SK-N-SH (cell line): ENCODE data around the gene TNPO1. TPM values are rescaled to one million over a fixed set of nuclear protein-coding genes. Genes with fewer than 3 reads are reported as not detected.

ENCODE experiments used
- CTCF ChIA-PET: fragments of 300-600, 350-600 bp; formaldehyde crosslinking; extraction: SDS; loops from one replicate; lab custom pipeline; 2021; lab: Yijun Ruan, JAX
- POLR2A ChIA-PET: fragments of 350-600 bp; sonication (Branson Sonifier 250); formaldehyde crosslinking; extraction: SDS; loops from one replicate; lab custom pipeline; 2020; ENCODE audit warnings: antibody characterized with exemption, inconsistent platforms; lab: Yijun Ruan, JAX
- DNase-seq: peaks from one replicate; pipeline ENCODE4 v3.0.0; 2012
- H2AFZ ChIP-seq: fragments of 200-600 bp; sonication (generic); 2 replicates; pipeline ENCODE4 v1.8.1; 2016; ENCODE audit warnings: antibody characterized with exemption, mild to moderate bottlenecking, low read depth
- H3F3A ChIP-seq: fragments of 200-600 bp; sonication (generic); replicated peaks from 2 replicates; pipeline ENCODE3; 2016; ENCODE audit warnings: antibody characterized with exemption, mild to moderate bottlenecking; ENCODE audit not compliant: insufficient read depth
- H3K27ac ChIP-seq, 2 experiments: fragments of 200-500 bp in 1 of 2; fragments of 200-600 bp in 1 of 2; sonication (Bioruptor generic) in 1 of 2; sonication (generic), shearing (Covaris generic) in 1 of 2; 2 replicates each; pipeline versions ENCODE4 v1.5.1 to v1.6.1; 2014 to 2016; ENCODE audit warnings: low read depth in 2 of 2, inconsistent platforms in 1 of 2, low read length in 1 of 2, mild to moderate bottlenecking in 1 of 2, mixed read lengths in 1 of 2
- H3K27me3 ChIP-seq: fragments of 200-600 bp; sonication (generic), shearing (Covaris generic); 2 replicates; pipeline ENCODE4 v1.6.1; 2016; ENCODE audit warnings: mixed run types; ENCODE audit not compliant: insufficient read depth
- H3K36me3 ChIP-seq, 2 experiments: fragments of 200-500 bp in 1 of 2; fragments of 200-600 bp in 1 of 2; sonication (Bioruptor generic) in 1 of 2; sonication (generic) in 1 of 2; replicated peaks in 1 of 2; 2 replicates each; pipeline versions ENCODE3 to v1.5.1; 2014 to 2016; ENCODE audit warnings: low read length in 1 of 2, mild to moderate bottlenecking in 1 of 2; ENCODE audit not compliant: insufficient read depth in 2 of 2, control insufficient read depth in 1 of 2
- H3K4me1 ChIP-seq, 2 experiments: fragments of 200-500 bp in 1 of 2; fragments of 200-600 bp in 1 of 2; sonication (Bioruptor generic) in 1 of 2; sonication (generic), shearing (Covaris generic) in 1 of 2; 2 replicates each; pipeline versions ENCODE4 v1.5.1 to v1.6.1; 2014 to 2016; ENCODE audit warnings: low read depth in 1 of 2, low read length in 1 of 2, mixed run types in 1 of 2; ENCODE audit not compliant: insufficient read depth in 2 of 2, control insufficient read depth in 1 of 2
- H3K4me2 ChIP-seq: fragments of 200-600 bp; sonication (generic), shearing (Covaris generic); 2 replicates; pipeline ENCODE4 v1.6.1; 2017; ENCODE audit warnings: mixed run types
- H3K4me3 ChIP-seq, 2 experiments: fragments of 200-500 bp in 1 of 2; fragments of 200-600 bp in 1 of 2; sonication (Bioruptor generic) in 1 of 2; sonication (generic), shearing (Covaris generic) in 1 of 2; 2 replicates each; pipeline versions ENCODE4 v1.5.1 to v1.8.1; 2014 to 2016; ENCODE audit warnings: low read depth in 2 of 2, inconsistent platforms in 1 of 2, low read length in 1 of 2, mild to moderate bottlenecking in 1 of 2, mixed read lengths in 1 of 2, moderate library complexity in 1 of 2
- H3K79me2 ChIP-seq: fragments of 200-600 bp; sonication (generic); 2 replicates; pipeline ENCODE4 v1.8.1; 2017; ENCODE audit warnings: mild to moderate bottlenecking; ENCODE audit not compliant: insufficient read depth
- H3K9ac ChIP-seq: fragments of 200-600 bp; sonication (generic); 2 replicates; pipeline ENCODE4 v1.6.1; 2017; ENCODE audit warnings: mixed run types
- H3K9me2 ChIP-seq: fragments of 200-600 bp; sonication (generic); 2 replicates; pipeline ENCODE4 v1.6.1; 2017; ENCODE audit warnings: mixed run types
- H3K9me3 ChIP-seq: fragments of 200-600 bp; sonication (generic); 2 replicates; pipeline ENCODE4 v1.6.1; 2017; ENCODE audit warnings: mixed run types, mild to moderate bottlenecking, moderate library complexity
- H4K20me1 ChIP-seq: fragments of 200-600 bp; sonication (generic); 2 replicates; pipeline ENCODE4 v1.6.1; 2017; ENCODE audit warnings: mild to moderate bottlenecking, mixed run types; ENCODE audit not compliant: insufficient read depth
- FOXM1 ChIP-seq: IDR thresholded peaks from 2 replicates; pipeline ENCODE4 v1.4.0; 2012; ENCODE audit warnings: low read depth, mild to moderate bottlenecking
- POLR2AphosphoS5 ChIP-seq: IDR thresholded peaks from 2 replicates; pipeline ENCODE4 v1.6.1; 2012; ENCODE audit warnings: low read depth, low read length
- RXRA ChIP-seq: IDR thresholded peaks from 2 replicates; pipeline ENCODE4 v1.4.0; 2012; ENCODE audit warnings: low read depth, mild to moderate bottlenecking, borderline replicate concordance
- TEAD4 ChIP-seq: IDR thresholded peaks from 2 replicates; pipeline ENCODE4 v1.4.0; 2012; ENCODE audit warnings: mild to moderate bottlenecking, borderline replicate concordance; ENCODE audit not compliant: insufficient read depth
- USF2 ChIP-seq: fragments of 150-350 bp; IDR thresholded peaks from 2 replicates; pipeline ENCODE4 v1.6.1; 2017; ENCODE audit warnings: antibody characterized with exemption, low read length, low read depth, borderline replicate concordance
- ZBTB33 ChIP-seq: IDR thresholded peaks from 2 replicates; pipeline ENCODE4 v1.4.0; 2012; ENCODE audit warnings: low read depth, borderline replicate concordance
- WGBS: methylation state at CpG from one replicate; pipeline ENCODE4 v1.1.6; 2017; ENCODE audit warnings: low lambda C conversion rate; 5-methylcytosine and 5-hydroxymethylcytosine counted together
- polyA plus RNA-seq, 3 experiments: library from polyadenylated mRNA; depleted of rRNA; stranded (reverse); fragments of >200 nt; gene quantifications; 2 replicates each; pipeline ENCODE4 v1.2.3, GENCODE V29; 2012

TNPO1 gene
- polyA plus RNA-seq, 1 of the 3 experiments (the other 2 are of a cell fraction), result 19.9 TPM

DNA sequence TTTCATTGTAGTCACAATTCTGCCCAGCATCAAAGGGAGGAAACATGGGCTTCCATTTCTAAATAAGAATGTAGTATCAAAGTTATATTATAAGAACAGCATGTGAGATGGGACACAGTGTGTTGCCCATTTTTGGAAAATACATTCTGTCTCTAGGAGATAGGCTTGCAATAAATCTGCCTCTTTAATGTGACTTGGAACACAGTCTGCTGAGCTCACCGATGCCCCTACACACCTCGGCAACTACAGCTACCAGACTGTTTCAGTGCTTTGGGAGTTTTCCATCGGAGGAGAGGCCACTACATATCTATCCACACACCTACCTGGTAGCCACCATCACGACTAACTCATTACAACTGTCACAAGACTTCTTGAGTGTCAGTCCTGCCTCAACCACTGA, 120.4 kb downstream of the TNPO1 start (continued):
- no peak for TF ChIP-seq ZBTB33
- TF ChIP-seq RXRA, result no peak
- TF ChIP-seq, all 33 proteins: peak for 0

- 69% methylated on average over 3 of the region's 3 CpGs for WGBS
- Histone ChIP-seq H3K27me3 (no peaks in the 10 kb centered on the region), H3K9me3 (no peaks in the 10 kb centered on the region), H3K36me3 (no peaks in the 10 kb centered on the region), H2AFZ (peak overlapping the region; percentile 39; the same call in 1 of the 2 replicates), H4K20me1 (no peaks in the 10 kb centered on the region), H3K4me3 (no peak overlapping the region), H3K9me2 (no peaks in the 10 kb centered on the region), H3F3A (no peaks in the 10 kb centered on the region), H3K4me2 (no peak overlapping the region), H3K9ac (no peak overlapping the region), H3K27ac (no peak overlapping the region), H3K79me2 (no peaks in the 10 kb centered on the region), H3K4me1 (no peaks in the 10 kb centered on the region)
- ChIA-PET CTCF (interaction anchor here (1.3 kb wide), 1 partner anchor 18 kb away, joined by 3 read pairs; the partner anchor contains the start of gene FCHO2), POLR2A (no interaction called here)
- DNase-seq, result no peak
- TF ChIP-seq FOXM1 (no peak), POLR2AphosphoS5 (no peak), USF2 (no peak), ZBTB33 (no peak)
Measured at GRCh38 chr5:72937517-72938061, 121.1 kb downstream of the TNPO1 start.

DNA sequence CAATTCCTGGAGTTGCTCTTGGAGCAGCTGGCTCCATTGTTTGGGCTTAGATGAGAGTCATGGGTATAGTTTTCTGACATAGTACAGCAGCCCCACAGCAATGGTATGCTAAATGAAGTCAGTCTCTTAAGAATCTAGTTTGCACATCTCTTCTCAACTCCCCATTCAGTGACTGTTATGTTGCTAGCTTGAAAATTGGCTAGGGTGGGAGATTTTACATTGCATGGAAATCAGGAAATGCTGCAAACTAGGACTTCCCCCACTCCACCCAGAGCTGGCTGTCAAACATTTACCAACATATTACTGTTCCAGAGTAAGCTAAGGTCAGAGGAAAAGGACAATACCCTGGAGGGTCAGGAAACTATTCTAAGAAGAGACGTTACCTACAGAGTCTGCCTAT, 121.7 kb downstream of the TNPO1 start:
- CTCF ChIA-PET, result interaction anchor here (0.7 to 1.3 kb wide), 2 partner anchors 18 to 380 kb away, joined by 3 read pairs; partner anchors contain the start of gene FCHO2
- 73% methylated on average over 1 of the region's 1 CpG for WGBS
- no peaks in the 10 kb centered on the region for H3K4me1 ChIP-seq
- no peak overlapping the region for H3K9ac ChIP-seq
- H3K9me3 ChIP-seq, result no peaks in the 10 kb centered on the region
- H2AFZ ChIP-seq, result no peak overlapping the region
- no peaks in the 10 kb centered on the region for H4K20me1 ChIP-seq
- no peaks in the 10 kb centered on the region for H3K36me3 ChIP-seq
- POLR2A ChIA-PET, result no interaction called here
- no peak for DNase-seq
- no peaks in the 10 kb centered on the region for H3K9me2 ChIP-seq
- no peak for TF ChIP-seq TEAD4
- TF ChIP-seq, all 33 proteins: peak for 0
- no peak overlapping the region for H3K4me3 ChIP-seq
- H3K27me3 ChIP-seq, result no peaks in the 10 kb centered on the region
- H3K79me2 ChIP-seq, result no peaks in the 10 kb centered on the region
- no peak overlapping the region for H3K27ac ChIP-seq
- H3K4me2 ChIP-seq, result no peak overlapping the region
- no peaks in the 10 kb centered on the region for H3F3A ChIP-seq
